Hypothalamus (tissue), 51 donors: ENCODE results near the gene BORCS8.
A peak's percentile ranks its signal among the peaks of the same experiment; 100 is the strongest.
"Not testable (repeated sequence)": the region's sequence is repeated elsewhere in the genome, so short reads cannot be mapped to it uniquely, and the experiment has no call there.

Source experiments
- DNase-seq, 51 donors: peaks; one replicate each; lab custom pipeline; 2025; lab: John Stamatoyannopoulos, UW

The BORCS8 gene

GRCh38 chr19:19154768-19155494 is 37.0 kb downstream of the BORCS8 start:
- no peak for DNase-seq

- no peak for DNase-seq
These were observed 39.1 kb downstream of the BORCS8 start for GRCh38 chr19:19152668-19153384.

- DNase-seq = no peak
These were observed 40.5 kb downstream of the BORCS8 start for GRCh38 chr19:19151418-19151817.

- no peak for DNase-seq
These were observed 42.5 kb downstream of the BORCS8 start for GRCh38 chr19:19149435-19149834.

GRCh38 chr19:19148504-19148903 is 43.4 kb downstream of the BORCS8 start:
- DNase-seq = not testable (repeated sequence)

GRCh38 chr19:19147344-19147743 is 44.6 kb downstream of the BORCS8 start:
- DNase-seq = no peak

- DNase-seq = no peak
These were observed 45.1 kb downstream of the BORCS8 start for GRCh38 chr19:19146865-19147264.

GRCh38 chr19:19145684-19146608 is 46.0 kb downstream of the BORCS8 start:
- peak in 48 of 51 donors; percentile 5 to 81 (median 44) for DNase-seq

- no peak for DNase-seq
These were observed 46.7 kb downstream of the BORCS8 start for GRCh38 chr19:19145281-19145680.

GRCh38 chr19:19142347-19142746 is 49.6 kb downstream of the BORCS8 start:
- no peak for DNase-seq

GRCh38 chr19:19140476-19140875 is 51.5 kb downstream of the BORCS8 start:
- DNase-seq = no peak

- DNase-seq = peak in 1 of 51 donors; percentile 2
These were observed 52.1 kb downstream of the BORCS8 start for GRCh38 chr19:19139876-19140229.

GRCh38 chr19:19138109-19138981 is 53.6 kb downstream of the BORCS8 start, which contains the start of gene TMEM161A:
Gene TMEM161A, minus strand, starts transcription at chr19:19138478. Its CDS starts 50 bp downstream, at chr19:19138428.
- DNase-seq = peak; percentile 57 to 97 (median 91)

GRCh38 chr19:19137556-19138108 is 54.3 kb downstream of the BORCS8 start:
- DNase-seq = no peak

- not testable (repeated sequence) for DNase-seq
These were observed 56.2 kb downstream of the BORCS8 start for GRCh38 chr19:19135713-19136112.

- no peak for DNase-seq
These were observed 57.2 kb downstream of the BORCS8 start for GRCh38 chr19:19134687-19135158.

GRCh38 chr19:19133985-19134384 is 58.0 kb downstream of the BORCS8 start:
- no peak for DNase-seq

GRCh38 chr19:19132912-19133311 is 59.0 kb downstream of the BORCS8 start:
- no peak for DNase-seq

- no peak for DNase-seq
These were observed 60.0 kb downstream of the BORCS8 start for GRCh38 chr19:19131989-19132388.
